HG02870 (cell line): ENCODE results near the gene SYT12.

Experiments used
- ATAC-seq: cut with Tn5 transposase; IDR thresholded peaks from one replicate; pipeline ENCODE4 v1.9.1; 2021; ENCODE audit warnings: mild to moderate bottlenecking, moderate library complexity; ENCODE audit not compliant: unreplicated experiment

The SYT12 gene

DNA sequence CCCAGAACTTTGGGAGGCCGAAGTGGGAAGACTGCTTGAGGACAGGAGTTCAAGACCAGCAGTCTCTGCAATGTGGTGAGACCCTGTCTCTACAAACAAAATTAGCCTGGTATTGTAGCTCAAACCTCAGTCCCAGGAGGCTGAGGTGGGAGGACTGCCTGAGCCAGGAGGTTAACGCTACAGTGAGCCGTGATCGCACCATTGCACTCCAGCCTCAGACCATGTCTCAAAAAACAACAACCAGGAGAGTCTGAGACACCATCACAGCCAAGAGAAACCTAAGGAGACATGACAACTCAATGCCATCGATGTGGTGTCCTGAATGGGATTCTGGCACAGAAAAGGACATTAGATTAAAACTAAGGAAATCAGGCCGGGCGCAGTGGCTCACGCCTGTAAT is 67.8 kb downstream of the SYT12 start:
- ATAC-seq: no peak

DNA sequence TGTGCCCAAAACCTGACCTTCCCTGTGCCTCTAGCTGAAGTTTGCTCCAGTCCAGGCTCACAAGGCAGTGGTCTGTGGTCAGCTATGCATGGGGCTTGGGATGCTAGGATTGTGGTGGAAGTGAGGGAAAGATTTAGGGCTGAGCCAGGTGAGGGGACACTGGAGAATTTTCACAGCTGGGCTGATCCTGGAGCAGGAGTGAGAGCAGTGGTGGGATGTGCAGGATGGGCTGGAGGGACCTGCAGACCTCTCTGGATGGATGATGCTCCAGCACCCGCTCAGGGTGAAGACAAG is 72.2 kb downstream of the SYT12 start:
- no peak for ATAC-seq

DNA sequence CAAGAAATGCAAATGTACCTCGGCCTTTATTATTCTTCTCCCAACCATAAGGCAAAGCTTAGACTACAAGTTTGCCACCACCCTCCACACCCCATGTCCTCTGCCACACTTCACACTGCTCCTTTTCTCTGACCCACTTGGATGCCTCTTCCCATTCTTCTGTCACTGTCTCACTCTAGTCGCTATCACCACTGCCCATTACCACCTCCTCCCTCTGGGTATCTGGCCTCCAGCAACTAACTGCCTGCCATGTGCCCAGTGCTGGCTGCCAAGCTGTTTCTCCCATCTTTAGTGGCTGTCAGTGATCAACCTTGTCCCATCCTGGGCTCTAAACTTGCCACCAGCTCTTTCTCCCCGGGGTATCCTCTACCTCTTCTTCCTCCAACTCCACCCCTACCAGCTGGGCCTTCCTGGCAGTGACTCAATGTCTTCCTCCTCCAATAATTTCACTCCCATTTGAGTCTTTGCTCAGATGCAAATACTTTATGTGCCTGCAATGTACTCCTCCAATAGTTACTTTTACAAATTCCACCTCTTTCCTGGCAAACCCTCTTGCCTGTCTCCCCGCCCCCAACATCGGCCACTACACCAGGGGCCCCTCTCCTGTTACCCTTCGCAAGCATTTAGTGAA is 76.0 kb downstream of the SYT12 start:
- ATAC-seq: no peak

DNA sequence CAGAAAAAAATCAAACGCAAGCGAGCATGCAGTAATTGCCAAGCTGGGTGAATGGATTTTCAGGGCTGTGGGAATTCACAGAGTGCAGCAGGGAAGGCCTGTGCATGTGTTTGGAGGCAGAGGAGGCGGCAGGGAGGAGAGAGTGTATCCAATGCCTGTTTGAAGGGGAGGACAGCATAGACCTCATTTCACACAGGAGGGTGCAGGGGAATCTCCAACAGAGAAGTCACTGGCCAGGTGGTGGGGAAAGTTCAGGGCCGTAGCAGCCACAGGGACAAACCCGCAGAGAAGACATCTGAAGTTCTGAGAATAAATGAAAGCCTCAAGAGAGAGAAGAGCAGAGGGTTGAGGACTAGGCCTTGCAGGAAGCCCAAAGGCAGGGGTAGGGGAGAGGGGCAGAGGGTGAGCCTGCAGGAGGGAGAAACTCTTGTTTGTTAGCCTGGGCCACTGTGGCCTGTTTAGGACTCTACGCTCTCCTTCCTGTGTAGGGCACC is 76.9 kb downstream of the SYT12 start:
- ATAC-seq: peak; percentile 71
